K562 (cell line): ENCODE measurements around the gene KCNN3.

Experiments
- BHLHE40 ChIP-seq: IDR thresholded peaks from 2 replicates; pipeline ENCODE4 v1.6.1; 2011; ENCODE audit warnings: low read length, improper control_type of control experiment
- CBX3 ChIP-seq, 2 experiments: IDR thresholded peaks; 1 replicate in 1 of 2; 2 replicates in 1 of 2; pipeline ENCODE4 v1.6.1; 2012; ENCODE audit warnings: inconsistent platforms in 2 of 2, low read length in 2 of 2, borderline replicate concordance in 1 of 2, control low read depth in 1 of 2
- CTCF ChIP-seq, 3 experiments: IDR thresholded peaks in 2 of 3; conservative IDR thresholded peaks in 1 of 3; 2 replicates each; pipeline ENCODE4 v1.5.1; 2011 to 2012; ENCODE audit warnings: low read length in 3 of 3, mild to moderate bottlenecking in 3 of 3, control low read depth in 2 of 3, improper control_type of control experiment in 1 of 3, inconsistent platforms in 1 of 3, low read depth in 1 of 3, mixed read lengths in 1 of 3, moderate library complexity in 1 of 3; ENCODE audit not compliant: insufficient read depth in 2 of 3
- HMGXB4 ChIP-seq: sonication (generic); formaldehyde crosslinking; IDR thresholded peaks from 2 replicates; pipeline ENCODE4 v1.8.1; 2023; ENCODE audit warnings: mild to moderate bottlenecking, missing genetic modification reagents
- MTF1 ChIP-seq: fragments of 250-450 bp; sonication (Bioruptor Pico); IDR thresholded peaks from 2 replicates; pipeline ENCODE4 v1.9.0; 2021; ENCODE audit warnings: moderate library complexity, mild to moderate bottlenecking, inconsistent platforms, borderline replicate concordance
- MXI1 ChIP-seq: IDR thresholded peaks from 2 replicates; pipeline ENCODE4 v1.6.1; 2011; ENCODE audit warnings: low read depth, mild to moderate bottlenecking, improper control_type of control experiment, low read length
- RNF2 ChIP-seq: sonication (generic); IDR thresholded peaks from 2 replicates; pipeline ENCODE4 v1.6.1; 2016
- SMAD3 ChIP-seq: fragments of 450-650 bp; formaldehyde crosslinking; conservative IDR thresholded peaks from 2 replicates; pipeline ENCODE4 v1.4.0; 2020; ENCODE audit warnings: mild to moderate bottlenecking
- SREBF2 ChIP-seq: sonication (generic); formaldehyde crosslinking; IDR thresholded peaks from 2 replicates; pipeline ENCODE4 v1.4.0; 2020; ENCODE audit warnings: mild to moderate bottlenecking, missing genetic modification reagents
- ZBTB8A ChIP-seq: fragments of 450-650 bp; IDR thresholded peaks from 2 replicates; pipeline ENCODE4 v1.6.1; 2018; ENCODE audit warnings: mild to moderate bottlenecking, moderate library complexity; ENCODE audit not compliant: partially characterized antibody
- ZNF324 ChIP-seq: fragments of 250-450 bp; sonication (Bioruptor Pico); IDR thresholded peaks from 2 replicates; pipeline ENCODE4 v1.4.0; 2020; ENCODE audit warnings: mild to moderate bottlenecking
- ZZZ3 ChIP-seq: fragments of 450-650 bp; IDR thresholded peaks from 2 replicates; pipeline ENCODE4 v1.6.1; 2016; ENCODE audit warnings: antibody characterized with exemption, mild to moderate bottlenecking, moderate library complexity
- TF ChIP-seq, protein P1 (sequence below): sonication (generic); formaldehyde crosslinking; IDR thresholded peaks from 2 replicates; pipeline ENCODE4 v1.5.0; 2020; ENCODE audit warnings: missing genetic modification reagents
- TF ChIP-seq, protein P2 (sequence below): IDR thresholded peaks from 3 replicates; pipeline ENCODE4 v1.6.1; 2011; ENCODE audit warnings: borderline replicate concordance, mild to moderate bottlenecking; ENCODE audit not compliant: insufficient read length, insufficient read depth

DNA sequence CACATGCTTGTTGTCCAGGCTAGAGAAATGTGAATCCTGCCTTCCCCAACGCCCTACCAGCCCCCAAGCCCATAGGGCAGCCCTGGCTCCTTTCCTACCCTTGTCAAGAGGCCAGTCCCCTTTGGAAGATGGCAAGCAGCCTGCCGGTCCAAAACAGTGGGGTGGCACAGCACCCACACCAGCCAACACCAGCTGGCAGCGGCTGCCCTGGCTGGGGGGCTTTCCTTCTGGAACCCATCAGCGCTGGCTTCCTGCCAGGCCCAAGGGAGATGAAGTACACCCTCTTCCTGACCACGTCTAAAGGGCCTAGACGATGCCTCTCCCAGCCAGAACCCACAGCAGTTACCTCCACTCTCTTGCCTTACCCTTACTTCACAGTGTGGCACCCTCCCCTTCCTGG lies 24.2 kb downstream of the KCNN3 start:
- no peak for TF ChIP-seq RNF2
- no peak for TF ChIP-seq SREBF2 (CRISPR knock-in tag)
- TF ChIP-seq CTCF (IDR thresholded peaks at IDR 0.05 in 2 of 3, conservative IDR thresholded peaks at IDR 0.05 in 1 of 3; ENCODE audit: insufficient read depth in 2 of 3, low read depth in 1 of 3, low read length in 3 of 3) = no peak
- no peak for TF ChIP-seq ZNF324 (CRISPR knock-in tag)
- no peak for TF ChIP-seq ZBTB8A
- TF ChIP-seq BHLHE40 = no peak
- TF ChIP-seq SMAD3 (CRISPR knock-in tag) = no peak
- TF ChIP-seq MXI1 = no peak
- TF ChIP-seq ZZZ3 = no peak
- TF ChIP-seq, protein P1, sequence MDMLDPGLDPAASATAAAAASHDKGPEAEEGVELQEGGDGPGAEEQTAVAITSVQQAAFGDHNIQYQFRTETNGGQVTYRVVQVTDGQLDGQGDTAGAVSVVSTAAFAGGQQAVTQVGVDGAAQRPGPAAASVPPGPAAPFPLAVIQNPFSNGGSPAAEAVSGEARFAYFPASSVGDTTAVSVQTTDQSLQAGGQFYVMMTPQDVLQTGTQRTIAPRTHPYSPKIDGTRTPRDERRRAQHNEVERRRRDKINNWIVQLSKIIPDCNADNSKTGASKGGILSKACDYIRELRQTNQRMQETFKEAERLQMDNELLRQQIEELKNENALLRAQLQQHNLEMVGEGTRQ (CRISPR knock-in tag) = no peak
- no peak for TF ChIP-seq MTF1 (CRISPR knock-in tag)
- TF ChIP-seq HMGXB4 (CRISPR knock-in tag) = no peak
- no peak for TF ChIP-seq CBX3 (IDR thresholded peaks at IDR 0.05; ENCODE audit: borderline replicate concordance in 1 of 2, low read length in 2 of 2)
- TF ChIP-seq, protein P2, sequence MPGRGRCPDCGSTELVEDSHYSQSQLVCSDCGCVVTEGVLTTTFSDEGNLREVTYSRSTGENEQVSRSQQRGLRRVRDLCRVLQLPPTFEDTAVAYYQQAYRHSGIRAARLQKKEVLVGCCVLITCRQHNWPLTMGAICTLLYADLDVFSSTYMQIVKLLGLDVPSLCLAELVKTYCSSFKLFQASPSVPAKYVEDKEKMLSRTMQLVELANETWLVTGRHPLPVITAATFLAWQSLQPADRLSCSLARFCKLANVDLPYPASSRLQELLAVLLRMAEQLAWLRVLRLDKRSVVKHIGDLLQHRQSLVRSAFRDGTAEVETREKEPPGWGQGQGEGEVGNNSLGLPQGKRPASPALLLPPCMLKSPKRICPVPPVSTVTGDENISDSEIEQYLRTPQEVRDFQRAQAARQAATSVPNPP = no peak
